GM12878 (cell line): ENCODE results near the gene SLC7A10. TPM values are rescaled to one million over a fixed set of nuclear protein-coding genes. Genes with fewer than 3 reads are reported as not detected.

Source experiments
- ATAC-seq: fragments of 200-7000 bp; cut with Tn5 transposase; 3 replicates; pipeline ENCODE4 v1.9.1; 2020; ENCODE audit warnings: mild to moderate bottlenecking, moderate library complexity
- BruUV-seq: library from RNA; stranded (reverse); fragments of 400-500 nt; replicated peaks from 2 replicates; lab custom pipeline; 2021; lab: Mats Ljungman, UMichigan
- CTCF ChIA-PET: fragments of 300-600 bp; sonication (Branson Sonifier 250); formaldehyde crosslinking; extraction: SDS; loops from one replicate; lab custom pipeline; 2021; ENCODE audit warnings: inconsistent platforms; lab: Yijun Ruan, JAX
- POLR2A ChIA-PET: fragments of 350-600 bp; formaldehyde crosslinking; extraction: SDS; loops from one replicate; lab custom pipeline; 2021; ENCODE audit warnings: inconsistent platforms; lab: Charles Lee
- RAD21 ChIA-PET: fragments of 300-600 bp; sonication (Branson Sonifier 250); formaldehyde crosslinking; loops from one replicate; lab custom pipeline; 2023; ENCODE audit warnings: antibody characterized with exemption; ENCODE audit not compliant: unreplicated experiment; lab: Charles Lee
- SMC1A ChIA-PET: fragments of 300-600 bp; sonication (Branson Sonifier 250); formaldehyde crosslinking; loops from one replicate; lab custom pipeline; 2023; ENCODE audit not compliant: unreplicated experiment, uncharacterized antibody; lab: Charles Lee
- DNase-seq: peaks from one replicate; pipeline ENCODE4 v3.0.0-alpha.2; 2011; ENCODE audit warnings: low read depth, low spot score
- FAIRE-seq: peaks from 3 replicates; lab custom pipeline; 2011; peaks lifted over from hg19 to GRCh38; lab: Jason Lieb, UNC
- H2AFZ ChIP-seq: 2 replicates; pipeline ENCODE4 v1.6.0; 2011; ENCODE audit warnings: low read depth, low read length, control low read depth; ENCODE audit not compliant: control insufficient read depth
- H3K27ac ChIP-seq: 2 replicates; pipeline ENCODE4 v1.5.1; 2011; ENCODE audit warnings: control low read depth; ENCODE audit not compliant: control insufficient read depth, insufficient read depth
- H3K27me3 ChIP-seq, 2 experiments: replicated peaks in 1 of 2; 2 replicates each; pipeline versions ENCODE4 v1.6.0 to v1.6.1; 2011; ENCODE audit warnings: low read length in 1 of 2; ENCODE audit not compliant: control insufficient read depth in 2 of 2, insufficient read depth in 2 of 2
- H3K36me3 ChIP-seq, 2 experiments: 2 replicates each; pipeline ENCODE4 v1.5.1; 2011; ENCODE audit warnings: low read length in 1 of 2; ENCODE audit not compliant: control insufficient read depth in 2 of 2, insufficient read depth in 2 of 2
- H3K4me1 ChIP-seq: 2 replicates; pipeline ENCODE4 v1.6.1; 2011; ENCODE audit warnings: mild to moderate bottlenecking, low read length, moderate library complexity, mixed read lengths; ENCODE audit not compliant: control insufficient read depth, insufficient read depth
- H3K4me2 ChIP-seq: 2 replicates; pipeline ENCODE4 v1.6.0; 2011; ENCODE audit warnings: control low read depth; ENCODE audit not compliant: control insufficient read depth, insufficient read depth
- H3K4me3 ChIP-seq: fragments of 200-600 bp; sonication (generic); 2 replicates; pipeline ENCODE4 v1.5.1; 2016
- H3K79me2 ChIP-seq: 2 replicates; pipeline ENCODE4 v1.6.0; 2011; ENCODE audit warnings: low read length; ENCODE audit not compliant: control insufficient read depth, insufficient read depth
- H3K9ac ChIP-seq: 2 replicates; pipeline ENCODE4 v1.8.0; 2011; ENCODE audit warnings: low read length, control low read depth, mixed read lengths; ENCODE audit not compliant: control insufficient read depth, insufficient read depth
- H3K9me3 ChIP-seq: replicated peaks from 3 replicates; pipeline ENCODE4 v1.5.1; 2011; ENCODE audit warnings: mild to moderate bottlenecking, low read length; ENCODE audit not compliant: control insufficient read depth, insufficient read depth
- H4K20me1 ChIP-seq: 2 replicates; pipeline ENCODE4 v1.6.0; 2011; ENCODE audit not compliant: control insufficient read depth, insufficient read depth
- BCL3 ChIP-seq: IDR thresholded peaks from 2 replicates; pipeline ENCODE4 v1.6.1; 2011; ENCODE audit warnings: borderline replicate concordance, low read depth, mild to moderate bottlenecking, moderate library complexity, low read length; ENCODE audit not compliant: insufficient read depth, poor library complexity, severe bottlenecking
- EED ChIP-seq: sonication (generic); IDR thresholded peaks from 2 replicates; pipeline ENCODE4 v1.6.1; 2016; ENCODE audit warnings: antibody characterized with exemption, low read depth
- ETV6 ChIP-seq, 2 experiments: fragments of 450-650 bp in 1 of 2; IDR thresholded peaks in 1 of 2; conservative IDR thresholded peaks in 1 of 2; 2 replicates each; pipeline ENCODE4 v1.6.1; 2014; ENCODE audit warnings: antibody characterized with exemption in 1 of 2, borderline replicate concordance in 1 of 2, low read depth in 1 of 2, mild to moderate bottlenecking in 1 of 2, moderate library complexity in 1 of 2
- HSF1 ChIP-seq: fragments of 150-350 bp; IDR thresholded peaks from 2 replicates; pipeline ENCODE4 v1.6.1; 2014; ENCODE audit warnings: mild to moderate bottlenecking, low read depth, low read length
- KAT2A ChIP-seq: conservative IDR thresholded peaks from 2 replicates; pipeline ENCODE4 v1.6.1; 2011; ENCODE audit warnings: low read depth, low read length; ENCODE audit not compliant: control insufficient read depth
- MEF2A ChIP-seq: IDR thresholded peaks from 2 replicates; pipeline ENCODE4 v1.6.1; 2011; ENCODE audit warnings: low read depth, mild to moderate bottlenecking, low read length, moderate library complexity; ENCODE audit not compliant: insufficient read depth
- MEF2B ChIP-seq: fragments of 450-650 bp; IDR thresholded peaks from 2 replicates; pipeline ENCODE4 v1.6.1; 2018; ENCODE audit warnings: mild to moderate bottlenecking, moderate library complexity; ENCODE audit not compliant: partially characterized antibody, poor library complexity, severe bottlenecking
- MLLT1 ChIP-seq: fragments of 450-650 bp; IDR thresholded peaks from 2 replicates; pipeline ENCODE4 v1.6.1; 2016; ENCODE audit warnings: mild to moderate bottlenecking
- NFIC ChIP-seq: IDR thresholded peaks from 2 replicates; pipeline ENCODE4 v1.6.1; 2012; ENCODE audit warnings: low read depth, mild to moderate bottlenecking, inconsistent platforms, low read length, moderate library complexity
- NR2C1 ChIP-seq: fragments of 450-650 bp; IDR thresholded peaks from 2 replicates; pipeline ENCODE4 v1.6.1; 2017; ENCODE audit warnings: antibody characterized with exemption, mild to moderate bottlenecking, moderate library complexity
- PBX3 ChIP-seq: IDR thresholded peaks from 2 replicates; pipeline ENCODE4 v1.6.1; 2011; ENCODE audit warnings: mild to moderate bottlenecking, low read depth, low read length, moderate library complexity; ENCODE audit not compliant: insufficient replicate concordance
- TAF1 ChIP-seq: IDR thresholded peaks from 2 replicates; pipeline ENCODE4 v1.6.1; 2011; ENCODE audit warnings: mild to moderate bottlenecking, low read depth, low read length, borderline replicate concordance
- TCF3 ChIP-seq: IDR thresholded peaks from 2 replicates; pipeline ENCODE4 v1.6.1; 2012; ENCODE audit warnings: low read depth, mild to moderate bottlenecking, low read length, borderline replicate concordance; ENCODE audit not compliant: insufficient read depth
- YY1 ChIP-seq: IDR thresholded peaks from 2 replicates; pipeline ENCODE4 v1.6.1; 2011; ENCODE audit warnings: low read depth, mild to moderate bottlenecking, low read length
- ZNF622 ChIP-seq: fragments of 450-650 bp; IDR thresholded peaks from 2 replicates; pipeline ENCODE4 v1.6.1; 2017; ENCODE audit warnings: mild to moderate bottlenecking, inconsistent platforms
- WGBS: methylation state at CpG from one replicate; pipeline ENCODE4 v1.1.6; 2016; ENCODE audit warnings: low lambda C conversion rate; ENCODE audit not compliant: insufficient replicate concordance, insufficient coverage; ENCODE audit errors: missing lambda C conversion rate; 5-methylcytosine and 5-hydroxymethylcytosine counted together
- in situ Hi-C: fragments of 300-500 bp; cut with MboI; formaldehyde crosslinking; loops from 9 replicates; pipeline ENCODE4 v1.14.3; 2018; ENCODE audit warnings: mixed read lengths
- intact Hi-C: fragments of 100-400 bp; cut with micrococcal nuclease; formaldehyde crosslinking; loops from one replicate; pipeline ENCODE4 v1.14.2; 2022; ENCODE audit not compliant: unreplicated experiment
- polyA plus RNA-seq, 11 experiments: library from polyadenylated mRNA; depleted of rRNA in 4 of 11; unstranded in 6 of 11; stranded (reverse) in 5 of 11; fragments of >200 nt; fragmentation: Nextera tagmentation in 4 of 11; fragmentation: Illumina TruSeq in 1 of 11; extraction: Ambion mirVana in 4 of 11; extraction: Trizol in 1 of 11; gene quantifications; 1 replicate in 1 of 11; 2 replicates in 10 of 11; pipeline versions ENCODE4 v1.2.1 to v1.2.3, GENCODE V29; 2011 to 2016; ENCODE audit warnings: inconsistent platforms in 2 of 11, missing spikeins in 2 of 11, low read depth in 1 of 11
- total RNA-seq, 4 experiments: library from RNA; depleted of rRNA in 3 of 4; stranded (reverse); fragments of >200 nt in 3 of 4; fragmentation: Illumina TruSeq in 1 of 4; extraction: Trizol in 1 of 4; gene quantifications; 2 replicates each; pipeline versions ENCODE4 v1.2.1 to v1.2.3, GENCODE V29; 2013 to 2021

Gene SLC7A10
- total and polyA plus RNA-seq, 10 of the 15 experiments (the other 5 are each of a cell fraction or from before 2014, with no cell fraction given): not detected

GRCh38 chr19:33210266-33210940 lies 15.2 kb downstream of the SLC7A10 start:
- no peak for DNase-seq
- SMC1A ChIA-PET: interaction anchor here (0.6 kb wide), 1 partner anchor 320 kb away, joined by 3 read pairs; no protein-coding TSS in a partner anchor
- no peak for TF ChIP-seq ZNF622
- no peak for TF ChIP-seq HSF1
- no peak for TF ChIP-seq YY1
- no peak for TF ChIP-seq BCL3
- TF ChIP-seq MLLT1: no peak
- TF ChIP-seq PBX3: no peak
- TF ChIP-seq MEF2B: no peak
- no peak for TF ChIP-seq KAT2A
- TF ChIP-seq TAF1: no peak
- no peak for TF ChIP-seq MEF2A
- no peak for TF ChIP-seq NR2C1
- TF ChIP-seq EED: no peak
- TF ChIP-seq NFIC: no peak
- TF ChIP-seq TCF3: no peak
- no peak for TF ChIP-seq ETV6 (conservative IDR thresholded peaks at IDR 0.05 in 1 of 2, IDR thresholded peaks at IDR 0.05 in 1 of 2; ENCODE audit: borderline replicate concordance in 1 of 2, low read depth in 1 of 2)
- TF ChIP-seq, all 136 proteins: peak for 0
- intact Hi-C loops: no loop called here
- Histone ChIP-seq H3K9ac (no peak overlapping the region), H3K79me2 (no peaks in the 10 kb centered on the region), H3K9me3 (no peaks in the 10 kb centered on the region), H3K4me2 (no peak overlapping the region), H3K27ac (no peak overlapping the region), H3K4me3 (no peak overlapping the region), H3K27me3 (no peaks in the 10 kb centered on the region), H3K4me1 (no peaks in the 10 kb centered on the region), H4K20me1 (no peaks in the 10 kb centered on the region), H3K36me3 (no peaks in the 10 kb centered on the region), H2AFZ (no peak overlapping the region)
- ChIA-PET RAD21 (no interaction called here), POLR2A (no interaction called here), CTCF (no interaction called here)
- no TSS peak for BruUV-seq
- ATAC-seq (no peak), FAIRE-seq (no peak)
- WGBS: 61% methylated on average over 22 of the region's 22 CpGs
- in situ Hi-C loops: no loop called here
